Measurements from ENCODE around the gene C17orf50.

C17orf50 gene

GRCh38 chr17:35797918-35798317 is 37.2 kb downstream of the C17orf50 start:
- no peak for DNase-seq
- in situ Hi-C loops (cut with MboI; ENCODE audit: low pct_unique_long_range_greater_than_20kb, low sequenced_read_pairs) = no loop called here

DNA sequence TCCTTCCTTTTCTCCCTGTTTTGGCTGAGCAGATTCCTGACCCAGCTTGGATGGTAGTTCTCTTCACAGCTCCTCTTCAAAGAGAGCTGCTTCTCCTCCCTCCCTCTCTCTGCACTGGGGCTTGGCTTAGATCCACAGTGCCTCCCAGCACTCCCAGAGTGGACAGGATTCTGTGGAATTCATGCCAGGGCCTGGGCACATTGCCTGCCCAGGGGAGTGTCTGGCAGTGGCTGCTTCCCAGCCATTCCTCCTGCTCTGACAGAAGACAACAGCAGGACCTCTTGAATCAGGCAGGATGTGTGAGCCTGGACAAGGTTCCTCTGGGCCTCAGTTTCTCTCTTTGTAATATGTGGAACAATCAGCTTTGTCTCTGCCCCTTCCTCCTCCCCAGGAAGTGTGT is 39.3 kb downstream of the C17orf50 start:
- in situ Hi-C loops (cut with MboI; ENCODE audit: low pct_unique_long_range_greater_than_20kb, low sequenced_read_pairs) = no loop called here
- no peak for DNase-seq

DNA sequence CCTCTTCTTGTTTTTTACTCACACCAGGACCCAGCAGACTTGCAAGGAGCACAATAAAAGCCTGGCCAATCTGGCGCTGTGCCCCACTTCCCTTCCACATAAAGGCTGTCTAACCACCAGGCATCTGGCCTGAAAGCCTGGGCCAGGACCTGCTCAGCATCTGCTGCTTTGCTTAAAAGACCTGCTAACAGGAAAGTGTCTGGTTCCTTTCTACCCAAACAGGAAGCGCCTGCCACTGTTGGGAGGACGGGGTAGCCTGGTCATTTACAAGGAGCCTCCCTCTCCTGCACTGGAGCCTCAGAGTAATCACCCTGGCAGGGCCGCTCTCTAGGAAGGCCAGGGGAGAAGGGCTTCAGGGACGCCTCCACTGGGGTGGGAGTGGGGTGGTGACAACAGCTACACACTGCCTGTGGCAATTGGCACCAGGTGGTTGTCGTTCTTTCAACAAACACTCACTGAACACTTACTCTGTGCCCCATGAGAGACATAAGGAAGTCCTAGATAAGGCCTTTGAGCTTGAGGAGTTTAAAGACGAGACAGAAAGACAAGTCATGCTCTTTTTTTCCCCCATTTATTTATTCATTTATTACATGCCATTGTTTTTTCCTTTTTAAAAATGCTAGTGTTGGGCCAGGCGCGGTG is 41.0 kb downstream of the C17orf50 start:
- DNase-seq = peak; percentile 99
- in situ Hi-C loops (cut with MboI; ENCODE audit: low pct_unique_long_range_greater_than_20kb, low sequenced_read_pairs) = no loop called here

- in situ Hi-C loops (cut with MboI; ENCODE audit: low pct_unique_long_range_greater_than_20kb, low sequenced_read_pairs) = no loop called here
- peak; percentile 92 for DNase-seq
These were observed 44.0 kb downstream of the C17orf50 start for GRCh38 chr17:35804658-35805192.

- no peak for DNase-seq
- in situ Hi-C loops (cut with MboI; ENCODE audit: low pct_unique_long_range_greater_than_20kb, low sequenced_read_pairs) = no loop called here
These were observed 46.9 kb downstream of the C17orf50 start for GRCh38 chr17:35807371-35808144.

DNA sequence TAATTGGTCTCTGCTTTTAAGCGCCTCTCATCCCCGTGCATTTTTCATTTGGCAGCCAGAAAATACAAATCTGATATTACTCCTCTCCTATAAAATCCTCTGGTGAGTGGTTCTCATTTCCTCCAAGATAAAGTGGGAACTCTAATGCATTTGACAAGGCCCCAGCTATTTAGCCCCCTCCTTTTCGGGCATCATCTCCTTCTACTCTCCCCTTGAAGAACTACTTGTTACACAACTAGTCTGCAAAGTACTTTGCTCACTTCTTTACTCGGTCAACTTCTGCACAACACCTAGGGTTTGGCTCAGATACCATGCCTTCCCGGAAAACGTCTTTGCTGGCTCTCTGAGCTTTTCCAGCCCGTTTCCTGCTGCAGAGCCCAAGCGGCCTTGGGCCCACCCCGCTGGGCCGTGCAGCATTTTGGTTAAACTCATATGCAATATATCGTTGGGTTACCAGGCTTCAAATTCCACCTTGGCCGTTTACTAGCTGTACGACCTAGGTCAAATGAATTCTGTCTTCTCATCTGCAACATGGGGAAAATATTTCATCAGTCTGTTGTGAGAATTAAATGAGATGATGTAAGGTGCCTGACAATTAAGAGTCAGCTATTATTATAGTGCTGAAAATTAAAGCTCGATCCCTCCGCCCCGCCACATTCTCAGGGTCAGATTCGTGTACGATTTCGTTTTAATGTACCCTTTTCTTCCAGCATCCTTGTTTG is 47.7 kb downstream of the C17orf50 start:
- in situ Hi-C loops (cut with MboI; ENCODE audit: low pct_unique_long_range_greater_than_20kb, low sequenced_read_pairs) = no loop called here
- no peak for DNase-seq

- peak; percentile 98 for DNase-seq
- in situ Hi-C loops (cut with MboI; ENCODE audit: low pct_unique_long_range_greater_than_20kb, low sequenced_read_pairs) = no loop called here
These were observed 48.5 kb downstream of the C17orf50 start, which contains the start of gene TAF15 for GRCh38 chr17:35808962-35809854. Gene TAF15, plus strand, starts transcription at chr17:35809484. Its CDS starts 86 bp downstream, at chr17:35809570.

DNA sequence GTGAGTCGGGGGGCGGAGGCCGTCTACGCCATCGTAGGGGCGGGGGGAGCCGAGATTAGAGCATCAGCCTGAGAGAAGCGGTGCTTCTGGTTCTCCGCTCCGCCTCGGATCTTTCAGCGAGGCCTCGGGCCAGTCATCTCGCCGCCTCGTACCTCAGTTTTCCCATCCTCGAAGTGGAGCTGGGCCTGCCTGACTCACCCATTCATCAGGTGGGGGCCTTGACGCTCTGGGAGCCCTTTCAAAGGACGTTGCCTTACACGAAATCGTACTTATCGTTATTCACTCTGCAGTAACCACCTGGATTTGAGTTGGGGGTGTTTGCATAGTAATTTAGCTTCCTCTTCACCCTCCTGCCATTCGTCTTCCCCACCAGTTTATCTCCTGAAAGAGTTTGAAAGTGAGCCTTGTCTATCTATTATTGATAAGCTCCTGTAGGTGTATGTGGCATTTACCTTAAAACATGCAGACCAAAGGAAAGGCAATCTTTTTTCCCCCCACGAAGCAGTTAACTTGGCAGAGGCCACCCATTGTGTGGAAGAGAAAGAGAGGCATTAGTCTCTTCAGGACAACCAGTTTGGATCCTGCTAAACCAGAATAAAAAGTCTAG is 49.3 kb downstream of the C17orf50 start:
- in situ Hi-C loops (cut with MboI; ENCODE audit: low pct_unique_long_range_greater_than_20kb, low sequenced_read_pairs) = no loop called here
- no peak for DNase-seq

- in situ Hi-C loops (cut with MboI; ENCODE audit: low pct_unique_long_range_greater_than_20kb, low sequenced_read_pairs) = no loop called here
- DNase-seq = no peak
These were observed 51.1 kb downstream of the C17orf50 start for GRCh38 chr17:35811759-35812158.

DNA sequence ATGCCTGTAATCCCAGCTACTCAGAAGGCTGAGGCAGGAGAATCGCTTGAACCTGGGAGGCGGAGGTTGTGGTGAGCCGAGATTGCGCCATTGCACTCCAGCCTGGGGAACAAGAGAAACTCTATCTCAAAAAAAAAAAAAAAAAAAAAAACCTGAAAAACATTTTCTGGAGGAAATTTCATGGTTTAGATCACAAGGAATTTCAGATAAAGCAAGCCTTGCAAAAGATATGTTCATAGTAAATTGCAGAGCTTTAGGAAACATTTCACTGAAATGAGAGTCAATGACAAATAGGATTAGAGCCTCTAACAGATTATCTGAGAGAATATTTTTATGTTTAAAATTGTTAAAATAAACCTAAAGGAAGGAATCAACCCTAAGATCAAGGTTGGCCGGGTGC is 51.8 kb downstream of the C17orf50 start:
- in situ Hi-C loops (cut with MboI; ENCODE audit: low pct_unique_long_range_greater_than_20kb, low sequenced_read_pairs) = no loop called here
- DNase-seq = no peak
